GM12872 (cell line): ENCODE data around the gene COLEC11.

Experiments
- CTCF ChIP-seq: IDR thresholded peaks from 3 replicates; pipeline ENCODE4 v1.5.1; 2011; ENCODE audit warnings: low read depth, mild to moderate bottlenecking, low read length, moderate library complexity; ENCODE audit not compliant: insufficient read depth

COLEC11 gene

GRCh38 chr2:3594493-3595281 lies at the start of gene COLEC11:
Gene COLEC11, plus strand, starts transcription at chr2:3595112. Its CDS starts 9,229 bp downstream, at chr2:3604341.
- no peak for TF ChIP-seq CTCF

GRCh38 chr2:3545788-3546478 lies 49.0 kb upstream of the COLEC11 start:
- no peak for TF ChIP-seq CTCF

- TF ChIP-seq CTCF = no peak
Observed at GRCh38 chr2:3547915-3548314, 47.0 kb upstream of the COLEC11 start.

GRCh38 chr2:3553946-3554345 lies 41.0 kb upstream of the COLEC11 start:
- no peak for TF ChIP-seq CTCF

GRCh38 chr2:3557639-3558204 lies 37.2 kb upstream of the COLEC11 start:
- TF ChIP-seq CTCF = no peak

- TF ChIP-seq CTCF = no peak
Observed at GRCh38 chr2:3558205-3559014, 36.5 kb upstream of the COLEC11 start, which contains the start of gene RNASEH1. Gene RNASEH1, minus strand, starts transcription at chr2:3558333. Its CDS starts 73 bp downstream, at chr2:3558260.

GRCh38 chr2:3563521-3563976 lies 31.4 kb upstream of the COLEC11 start:
- no peak for TF ChIP-seq CTCF
